ENCODE measurements around the gene FXYD6.

DNA sequence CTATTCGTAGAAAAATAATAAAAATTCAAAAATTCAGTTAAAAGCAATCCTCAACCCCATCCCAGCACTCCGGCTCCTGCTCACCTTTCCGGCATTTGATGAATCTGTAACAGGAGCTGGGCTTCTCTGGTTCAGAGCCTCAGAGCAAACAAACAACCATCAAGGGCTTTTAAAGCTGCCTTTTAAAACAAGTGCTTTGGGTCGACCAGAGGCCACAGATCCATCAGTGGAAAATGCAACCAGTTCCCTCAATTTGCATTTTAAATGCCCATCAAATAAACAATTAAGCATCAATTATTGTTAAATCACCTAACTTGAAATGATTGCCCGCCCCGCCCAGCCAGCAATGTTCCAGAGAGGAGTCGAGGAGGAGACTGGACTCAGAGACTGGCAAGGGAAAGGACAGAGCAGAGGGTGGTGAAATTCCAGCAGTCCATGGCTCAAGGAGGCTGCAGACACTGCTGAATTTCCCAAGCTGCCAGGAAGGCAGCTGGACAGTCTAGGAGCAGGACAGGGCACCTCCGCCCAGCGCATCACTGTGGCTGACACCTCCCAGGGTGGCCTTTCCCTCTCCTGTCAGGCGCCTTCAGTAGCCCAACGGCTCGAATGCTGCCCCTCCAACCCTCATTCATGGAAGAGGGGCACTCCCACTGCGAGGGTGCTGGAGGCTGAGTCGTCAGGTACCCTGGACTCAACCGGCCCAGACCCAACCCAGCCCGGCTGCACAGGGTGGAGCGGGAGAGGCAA is 7.5 kb downstream of the FXYD6 start:
- TF ChIP-seq JUND (IDR thresholded peaks at IDR 0.05) (no peak), POLR2AphosphoS5 (IDR thresholded peaks at IDR 0.05; ENCODE audit: low read depth, low read length) (no peak), RFX5 (IDR thresholded peaks at IDR 0.05; ENCODE audit: low read length) (no peak), SIN3A (IDR thresholded peaks at IDR 0.05; ENCODE audit: borderline replicate concordance, low read depth, low read length) (no peak), NFIC (IDR thresholded peaks at IDR 0.05; ENCODE audit: borderline replicate concordance) (no peak), RAD21 (IDR thresholded peaks at IDR 0.05; ENCODE audit: low read length) (no peak)
- TF ChIP-seq, protein P1, sequence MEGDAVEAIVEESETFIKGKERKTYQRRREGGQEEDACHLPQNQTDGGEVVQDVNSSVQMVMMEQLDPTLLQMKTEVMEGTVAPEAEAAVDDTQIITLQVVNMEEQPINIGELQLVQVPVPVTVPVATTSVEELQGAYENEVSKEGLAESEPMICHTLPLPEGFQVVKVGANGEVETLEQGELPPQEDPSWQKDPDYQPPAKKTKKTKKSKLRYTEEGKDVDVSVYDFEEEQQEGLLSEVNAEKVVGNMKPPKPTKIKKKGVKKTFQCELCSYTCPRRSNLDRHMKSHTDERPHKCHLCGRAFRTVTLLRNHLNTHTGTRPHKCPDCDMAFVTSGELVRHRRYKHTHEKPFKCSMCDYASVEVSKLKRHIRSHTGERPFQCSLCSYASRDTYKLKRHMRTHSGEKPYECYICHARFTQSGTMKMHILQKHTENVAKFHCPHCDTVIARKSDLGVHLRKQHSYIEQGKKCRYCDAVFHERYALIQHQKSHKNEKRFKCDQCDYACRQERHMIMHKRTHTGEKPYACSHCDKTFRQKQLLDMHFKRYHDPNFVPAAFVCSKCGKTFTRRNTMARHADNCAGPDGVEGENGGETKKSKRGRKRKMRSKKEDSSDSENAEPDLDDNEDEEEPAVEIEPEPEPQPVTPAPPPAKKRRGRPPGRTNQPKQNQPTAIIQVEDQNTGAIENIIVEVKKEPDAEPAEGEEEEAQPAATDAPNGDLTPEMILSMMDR (IDR thresholded peaks at IDR 0.05) = no peak
- TF ChIP-seq, protein P2, sequence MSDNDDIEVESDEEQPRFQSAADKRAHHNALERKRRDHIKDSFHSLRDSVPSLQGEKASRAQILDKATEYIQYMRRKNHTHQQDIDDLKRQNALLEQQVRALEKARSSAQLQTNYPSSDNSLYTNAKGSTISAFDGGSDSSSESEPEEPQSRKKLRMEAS (IDR thresholded peaks at IDR 0.05; ENCODE audit: low read depth) = no peak
